Temporal lobe (tissue), 1 donor: Measurements from ENCODE around the gene DNAJB6. TPM values are rescaled to one million over a fixed set of nuclear protein-coding genes. Genes with fewer than 3 reads are reported as not detected.

Source experiments
- total RNA-seq: library from RNA; depleted of rRNA; stranded (reverse); fragments of >200 nt; gene quantifications from one replicate; pipeline ENCODE4 v1.2.3, GENCODE V29; 2014

Gene DNAJB6
- total RNA-seq, 1 donor from 2014 or later: 157 TPM

Other genes with a start within 250 kb of the DNAJB6 start
- gene UBE3C, start 198.1 kb upstream of the DNAJB6 start, total RNA-seq: 68.4 TPM